AG08395 (cell line): ENCODE results near the gene MED16.

Experiments used
- DNase-seq: peaks from one replicate; pipeline ENCODE4 v3.0.0; 2012; ENCODE audit warnings: mixed read lengths, low spot score

MED16 gene, protein sequence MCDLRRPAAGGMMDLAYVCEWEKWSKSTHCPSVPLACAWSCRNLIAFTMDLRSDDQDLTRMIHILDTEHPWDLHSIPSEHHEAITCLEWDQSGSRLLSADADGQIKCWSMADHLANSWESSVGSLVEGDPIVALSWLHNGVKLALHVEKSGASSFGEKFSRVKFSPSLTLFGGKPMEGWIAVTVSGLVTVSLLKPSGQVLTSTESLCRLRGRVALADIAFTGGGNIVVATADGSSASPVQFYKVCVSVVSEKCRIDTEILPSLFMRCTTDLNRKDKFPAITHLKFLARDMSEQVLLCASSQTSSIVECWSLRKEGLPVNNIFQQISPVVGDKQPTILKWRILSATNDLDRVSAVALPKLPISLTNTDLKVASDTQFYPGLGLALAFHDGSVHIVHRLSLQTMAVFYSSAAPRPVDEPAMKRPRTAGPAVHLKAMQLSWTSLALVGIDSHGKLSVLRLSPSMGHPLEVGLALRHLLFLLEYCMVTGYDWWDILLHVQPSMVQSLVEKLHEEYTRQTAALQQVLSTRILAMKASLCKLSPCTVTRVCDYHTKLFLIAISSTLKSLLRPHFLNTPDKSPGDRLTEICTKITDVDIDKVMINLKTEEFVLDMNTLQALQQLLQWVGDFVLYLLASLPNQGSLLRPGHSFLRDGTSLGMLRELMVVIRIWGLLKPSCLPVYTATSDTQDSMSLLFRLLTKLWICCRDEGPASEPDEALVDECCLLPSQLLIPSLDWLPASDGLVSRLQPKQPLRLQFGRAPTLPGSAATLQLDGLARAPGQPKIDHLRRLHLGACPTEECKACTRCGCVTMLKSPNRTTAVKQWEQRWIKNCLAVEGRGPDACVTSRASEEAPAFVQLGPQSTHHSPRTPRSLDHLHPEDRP

DNA sequence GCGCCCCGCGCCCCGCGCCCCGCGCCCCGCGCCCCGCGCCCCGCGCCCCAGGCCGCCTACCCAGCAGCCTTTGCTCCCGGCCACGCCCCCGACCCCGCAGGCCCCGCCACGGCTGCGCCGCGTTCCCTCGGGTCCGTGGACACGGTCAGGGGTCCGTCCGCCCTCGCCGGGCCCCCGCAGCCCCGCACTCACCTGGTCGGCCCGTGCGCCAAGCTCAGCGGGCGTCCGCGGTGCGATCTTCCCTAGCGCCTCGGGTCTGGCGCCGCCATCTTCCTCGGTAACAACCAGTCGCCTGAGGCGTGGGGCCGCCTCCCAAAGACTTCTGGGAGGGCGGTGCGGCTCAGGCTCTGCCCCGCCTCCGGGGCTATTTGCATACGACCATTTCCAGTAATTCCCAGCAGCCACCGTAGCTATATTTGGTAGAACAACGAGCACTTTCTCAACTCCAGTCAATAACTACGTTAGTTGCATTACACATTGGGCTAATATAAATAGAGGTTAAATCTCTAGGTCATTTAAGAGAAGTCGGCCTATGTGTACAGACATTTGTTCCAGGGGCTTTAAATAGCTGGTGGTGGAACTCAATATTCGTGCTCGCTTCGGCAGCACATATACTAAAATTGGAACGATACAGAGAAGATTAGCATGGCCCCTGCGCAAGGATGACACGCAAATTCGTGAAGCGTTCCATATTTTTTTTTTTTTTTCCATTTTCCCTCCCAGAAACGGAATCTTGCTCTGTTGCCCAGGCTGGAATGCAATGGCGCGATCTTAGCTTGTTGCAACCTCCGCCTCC is at the start of gene MED16, which contains the start of gene RNU6-9:
TSS of gene MED16 (minus strand) at position 294 of the 796 bp plus-strand sequence. CDS start 2,056 bp downstream, outside the sequence.
TSS of gene RNU6-9 (plus strand) at position 591 of the 796 bp plus-strand sequence.
- peak; percentile 98 for DNase-seq

DNA sequence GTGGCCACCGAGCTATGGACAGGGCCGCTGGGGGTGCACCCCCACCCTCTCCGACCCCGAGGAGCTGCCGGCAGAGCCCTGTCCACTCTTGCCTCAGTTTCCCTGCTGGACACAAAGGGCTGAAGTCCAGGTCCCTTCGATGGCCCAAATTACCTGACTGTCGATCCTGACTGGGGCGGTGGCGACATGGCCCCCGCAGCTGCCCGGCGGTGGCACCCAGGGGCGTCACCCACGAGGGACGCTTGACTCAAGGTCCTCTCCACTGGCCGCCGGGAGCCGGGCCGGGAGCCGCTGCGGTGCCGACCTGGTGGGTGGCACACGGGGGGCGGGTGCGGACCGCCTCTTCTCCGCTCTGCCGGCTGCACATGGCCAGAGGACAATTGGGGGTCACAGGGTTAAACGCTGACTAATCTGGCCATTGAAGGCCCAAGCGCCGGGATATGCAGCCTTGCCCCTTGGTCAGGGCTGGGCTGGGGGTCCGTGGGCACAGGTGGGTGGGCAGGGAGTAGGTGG is 49.2 kb upstream of the MED16 start:
- no peak for DNase-seq

DNA sequence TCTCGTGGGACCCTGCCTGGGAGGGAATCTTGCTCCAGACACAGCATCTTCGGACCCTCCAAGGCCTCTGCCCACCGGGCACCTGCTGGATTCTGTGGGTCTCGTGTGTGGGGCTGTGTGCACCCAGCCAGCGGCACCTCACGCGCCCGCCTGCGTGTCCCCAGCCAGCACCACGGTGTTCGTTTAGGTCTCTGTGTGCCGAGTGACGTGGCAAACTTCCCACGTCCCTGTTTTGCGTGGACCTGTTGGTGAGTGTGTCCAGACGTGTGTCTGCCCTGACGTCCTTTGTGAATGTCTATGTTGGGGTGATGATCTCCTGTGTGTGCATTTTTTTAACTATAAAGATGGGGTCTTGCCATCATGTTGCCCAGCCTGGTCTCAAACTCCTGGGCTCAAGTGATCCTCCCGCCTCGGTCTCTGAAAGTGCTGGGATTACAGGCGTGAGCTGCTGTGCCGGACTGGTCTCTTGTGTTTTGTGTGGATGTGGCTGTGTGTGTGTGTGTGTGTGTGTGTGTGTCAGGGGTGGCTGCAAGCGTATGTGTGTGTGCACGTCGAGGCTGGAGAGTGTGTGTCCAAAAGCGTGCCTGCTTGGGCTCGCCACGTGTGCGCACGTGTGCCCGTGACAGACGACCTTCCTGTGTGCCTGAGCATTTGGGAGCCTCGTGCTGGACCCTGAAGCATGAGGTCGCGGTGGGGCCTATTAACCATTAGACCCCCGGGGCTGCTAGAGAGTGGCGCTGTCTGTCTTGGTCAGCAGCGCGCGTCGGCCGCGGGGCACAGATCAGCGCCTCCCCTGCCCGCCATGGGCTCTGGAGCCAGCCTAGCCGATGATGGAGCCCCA is 48.5 kb upstream of the MED16 start:
- no peak for DNase-seq

DNA sequence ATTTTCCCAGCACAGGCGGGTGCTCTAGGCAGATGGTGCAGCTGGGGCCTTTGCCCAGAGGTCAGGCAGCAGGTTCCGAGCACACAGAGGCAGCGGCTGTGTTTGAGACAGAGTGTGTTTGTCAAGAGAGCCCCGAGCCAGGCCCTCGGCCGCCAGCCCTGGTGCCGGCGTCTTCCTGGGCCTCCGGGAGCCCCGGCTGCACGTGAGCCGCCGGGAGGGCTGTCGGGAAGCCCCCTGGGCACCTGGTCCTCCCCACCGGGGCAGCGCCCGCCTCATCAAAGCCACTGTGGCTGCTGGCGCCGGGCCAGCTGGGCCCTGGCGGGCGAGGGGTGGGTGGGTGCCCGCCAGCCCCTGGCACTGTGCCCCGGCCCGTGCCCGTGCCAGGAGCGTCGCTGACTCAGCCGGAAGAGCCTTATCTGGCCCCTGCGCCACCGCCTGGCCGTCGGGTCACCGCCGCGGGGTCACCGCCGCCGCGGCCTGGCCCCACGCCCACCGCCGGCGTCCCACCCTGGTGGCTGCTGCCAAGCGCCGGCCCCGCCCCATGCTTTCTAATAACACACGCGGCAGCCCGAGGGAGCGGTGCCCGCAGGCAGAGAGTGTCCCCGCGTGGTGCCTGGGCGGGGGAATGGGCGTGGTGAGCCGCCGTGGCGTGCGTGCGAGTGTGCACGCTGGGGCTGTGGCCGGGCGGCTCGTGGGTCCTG is 47.8 kb upstream of the MED16 start:
- DNase-seq, result peak; percentile 48

DNA sequence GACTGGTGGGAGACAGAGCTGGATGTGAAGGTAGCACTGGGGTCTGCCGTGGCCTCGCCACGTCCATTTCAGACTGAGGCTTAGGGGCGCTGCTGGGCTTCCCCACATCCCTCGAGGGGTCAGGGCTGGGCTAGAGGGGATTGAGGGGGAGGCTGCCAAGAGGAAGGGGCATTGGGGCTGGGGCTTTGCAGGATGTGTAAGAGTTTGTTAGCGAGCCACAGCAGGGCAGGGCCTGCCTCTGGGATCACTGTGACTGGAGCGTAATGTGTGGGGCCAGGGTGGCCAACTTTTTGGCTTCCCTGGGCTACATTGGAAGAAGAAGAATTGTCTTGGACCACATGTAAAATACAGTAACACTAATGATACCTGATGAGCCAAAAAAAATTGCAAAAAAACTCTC is 46.9 kb upstream of the MED16 start:
- DNase-seq, result no peak

DNA sequence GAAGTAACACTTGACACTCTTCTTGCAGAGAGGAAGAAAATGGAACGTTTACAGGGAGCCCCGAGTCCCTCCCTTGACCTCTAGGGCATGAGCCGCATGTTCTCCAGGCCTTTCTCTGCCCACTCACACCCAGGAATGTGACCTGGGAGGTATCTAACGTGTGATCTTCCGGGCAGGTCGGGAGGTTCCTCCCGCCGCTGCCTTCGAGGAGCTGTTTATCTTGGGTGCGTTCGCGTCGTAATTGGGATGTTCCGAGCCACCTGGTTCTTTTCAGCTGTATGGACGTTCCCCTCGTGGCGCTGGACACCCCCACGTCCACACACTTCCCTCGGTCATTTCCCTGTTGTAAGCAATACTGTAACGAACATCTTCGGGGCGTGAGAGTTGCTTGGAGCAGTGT is 46.5 kb upstream of the MED16 start:
- DNase-seq, result no peak

DNA sequence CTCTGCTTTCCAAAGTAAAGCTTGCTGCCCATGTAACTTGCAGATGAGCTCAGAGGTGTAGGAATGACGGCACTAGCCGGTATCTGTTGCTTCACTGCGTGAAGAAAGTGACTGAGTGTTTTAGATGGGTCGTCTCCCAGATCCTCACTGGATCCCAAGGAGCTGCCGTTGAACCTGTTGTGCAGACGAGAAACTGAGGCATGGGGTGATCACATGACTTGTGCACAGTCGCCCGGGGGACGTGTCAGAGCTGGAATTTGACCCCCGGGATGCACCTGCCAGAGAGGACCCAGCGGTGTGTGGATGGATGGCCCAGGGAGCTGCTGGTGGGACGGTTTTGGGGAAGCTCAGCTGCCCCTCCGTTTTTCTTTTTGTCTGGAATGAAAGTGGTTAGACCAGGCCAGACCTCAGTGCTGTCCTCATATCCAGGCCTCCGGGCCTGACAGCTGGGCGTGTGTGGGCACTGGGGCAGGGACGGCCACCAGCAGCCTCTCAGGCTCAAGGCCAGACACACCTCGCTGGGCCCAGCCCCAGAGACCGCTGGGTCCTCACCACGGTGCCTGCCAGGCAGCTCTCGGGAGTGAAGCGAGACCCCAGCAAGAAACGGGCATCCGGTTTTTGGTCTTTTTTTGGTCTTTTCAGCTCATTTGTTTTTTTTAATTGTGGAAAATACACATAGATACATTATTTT is 45.4 kb upstream of the MED16 start:
- no peak for DNase-seq

DNA sequence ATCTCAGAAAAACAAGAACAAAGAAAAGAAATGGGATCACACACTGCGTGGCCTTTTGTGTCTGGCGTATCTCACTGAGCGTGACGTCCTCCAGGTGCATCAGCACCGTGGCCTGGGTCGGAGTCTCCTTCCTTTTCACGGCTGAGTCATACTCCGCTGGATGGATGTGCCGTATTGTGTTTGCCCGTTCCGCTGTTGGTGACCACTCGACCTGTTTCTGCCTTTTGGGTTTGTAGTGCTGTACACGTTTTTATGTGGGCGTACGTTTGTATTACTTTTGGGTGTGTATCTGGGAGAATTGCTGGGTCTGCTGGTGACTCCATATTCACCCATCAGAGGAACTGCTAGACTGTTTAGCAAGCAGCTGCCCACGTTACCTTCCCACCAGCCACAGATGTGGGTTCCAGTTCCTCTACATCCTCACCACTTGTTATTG is 44.3 kb upstream of the MED16 start:
- DNase-seq, result no peak

DNA sequence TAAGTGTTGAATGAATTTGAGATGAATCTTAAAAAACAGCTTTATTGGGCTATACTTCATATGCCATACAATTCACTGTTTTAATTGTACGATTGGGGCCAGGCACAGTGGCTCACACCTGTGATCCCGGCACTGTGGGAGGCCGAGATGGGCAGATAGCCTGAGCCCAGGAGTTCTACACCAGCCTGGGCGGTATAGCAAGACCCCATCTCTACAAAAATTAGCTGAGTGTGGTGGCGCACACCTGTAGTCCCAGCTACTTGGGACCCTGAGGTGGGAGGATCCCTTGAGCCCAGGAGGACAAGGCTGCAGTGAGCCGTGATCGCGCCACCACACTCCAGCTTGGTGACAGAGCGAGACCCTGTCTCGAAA is 43.2 kb upstream of the MED16 start:
- DNase-seq, result no peak

DNA sequence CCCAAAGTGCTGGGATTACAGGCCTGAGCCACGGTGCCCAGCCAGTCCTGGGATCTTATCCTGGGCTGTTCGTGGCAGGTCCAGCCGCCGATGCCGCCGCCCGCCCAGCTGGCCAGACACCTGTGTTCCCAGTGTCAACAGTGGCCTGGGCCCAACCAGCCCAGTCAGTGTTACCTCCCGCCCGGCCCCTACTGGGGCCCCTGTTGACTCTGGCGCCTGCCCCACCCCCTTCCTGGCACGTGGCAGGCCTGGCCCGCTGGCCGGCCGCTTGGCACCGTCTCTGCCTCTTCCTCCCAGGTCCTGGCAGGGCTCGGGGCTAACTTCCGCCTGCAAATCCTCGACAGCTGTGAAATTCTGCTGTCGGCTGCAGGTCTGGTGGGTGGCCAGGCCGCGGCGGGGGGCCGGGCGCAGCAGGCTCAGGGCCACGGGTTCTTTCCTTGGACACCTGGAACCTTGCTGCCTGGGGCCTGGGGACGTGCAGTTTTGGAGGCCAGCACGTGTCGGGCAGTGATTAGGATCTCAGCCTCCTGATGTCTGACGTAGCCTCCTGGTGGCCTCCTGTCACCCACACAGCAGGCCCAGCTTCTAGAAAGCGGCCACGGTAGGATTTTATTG is 42.0 kb upstream of the MED16 start:
- DNase-seq, result peak; percentile 63

DNA sequence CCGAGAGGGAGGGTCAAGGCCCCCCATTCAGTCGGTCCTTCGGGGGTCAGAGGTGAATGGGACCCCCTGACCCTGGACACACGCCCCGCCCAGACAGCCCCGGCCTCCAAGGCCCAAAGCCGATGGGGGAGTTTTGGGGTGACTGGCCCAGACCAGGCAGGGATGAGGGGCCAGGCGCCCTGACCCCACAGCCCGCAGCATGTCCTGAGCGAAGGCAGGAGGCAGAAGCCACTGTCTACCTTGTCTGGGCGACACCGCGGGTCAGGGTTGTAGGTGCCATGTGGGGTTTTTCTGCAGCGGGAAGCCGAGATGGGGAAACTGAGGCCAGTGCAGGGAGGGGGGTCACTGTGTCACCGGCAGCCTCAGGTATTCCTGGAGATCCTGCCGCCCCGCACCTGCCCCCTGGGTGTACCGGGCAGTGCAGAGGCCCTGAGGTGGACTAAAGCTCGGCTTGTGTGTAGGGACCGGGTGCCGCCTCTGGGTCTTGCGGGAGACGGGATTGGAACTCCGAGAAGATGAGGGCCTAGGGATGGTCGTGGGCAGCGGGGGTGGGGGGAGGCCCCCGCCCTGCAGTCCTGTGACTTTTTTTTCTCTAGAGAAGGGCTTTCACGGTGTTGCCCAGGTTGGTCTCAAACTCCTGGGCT is 41.3 kb upstream of the MED16 start:
- no peak for DNase-seq

DNA sequence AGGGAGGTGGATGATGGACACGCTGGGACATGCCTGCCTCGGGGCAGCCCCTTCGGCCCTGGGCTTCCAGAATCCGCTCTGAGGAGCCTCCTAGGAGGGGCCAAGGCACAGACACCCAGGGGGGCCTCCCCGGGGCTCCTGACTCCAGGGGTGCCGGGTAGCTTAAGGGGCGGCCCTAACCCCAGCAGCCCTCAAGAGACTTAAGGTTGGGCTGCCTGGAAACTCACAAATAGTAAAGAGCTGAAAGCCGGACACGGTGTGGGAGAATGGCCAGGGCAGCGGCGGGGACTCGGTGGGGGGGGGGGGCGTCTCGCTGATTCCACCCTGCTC is 40.5 kb upstream of the MED16 start:
- no peak for DNase-seq

DNA sequence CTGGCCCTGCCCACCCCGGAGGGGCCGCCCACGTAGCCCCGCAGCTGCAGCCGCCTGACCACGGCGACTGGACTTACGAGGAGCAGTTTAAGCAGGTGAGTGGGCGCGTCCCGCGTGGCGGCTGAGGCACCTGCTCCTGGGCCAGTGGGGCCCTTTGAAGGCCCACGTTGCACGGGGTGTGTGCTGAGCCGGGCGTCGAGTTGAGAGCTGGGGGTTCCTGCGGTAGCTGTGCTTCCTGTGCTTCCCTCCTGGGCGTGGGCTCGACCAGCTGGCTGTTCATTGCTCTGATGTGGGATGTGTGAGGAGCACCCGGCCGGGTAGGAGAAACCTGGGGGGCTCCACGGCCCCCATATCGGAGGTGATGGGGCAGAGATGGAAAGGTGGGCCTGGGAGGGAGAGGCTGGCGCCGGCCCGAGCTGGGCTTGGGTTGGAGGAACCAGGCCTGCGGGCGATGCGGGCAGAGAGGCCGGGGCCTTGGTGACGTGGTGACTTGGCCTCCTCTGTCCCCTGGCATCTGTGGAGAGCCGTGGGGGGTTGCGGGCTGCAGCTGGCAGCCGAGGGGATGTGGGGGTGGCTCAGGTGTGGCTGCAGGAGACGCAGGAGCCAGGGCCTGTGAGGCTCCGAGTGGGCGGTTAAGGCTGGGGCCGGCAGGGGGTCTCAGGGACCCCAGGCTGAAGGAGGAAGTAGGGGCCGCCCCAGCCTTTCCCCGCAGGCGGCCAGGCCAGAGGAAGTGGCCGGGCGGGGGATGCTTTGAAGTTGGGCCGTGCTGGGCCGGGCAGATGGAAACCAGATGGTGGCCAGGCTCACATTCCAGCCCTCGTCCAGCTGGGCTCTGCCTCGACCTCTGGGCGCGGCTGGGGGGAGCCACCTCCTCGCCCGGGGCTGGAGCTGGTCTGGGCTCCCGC is 39.9 kb upstream of the MED16 start:
- DNase-seq, result peak; percentile 94

DNA sequence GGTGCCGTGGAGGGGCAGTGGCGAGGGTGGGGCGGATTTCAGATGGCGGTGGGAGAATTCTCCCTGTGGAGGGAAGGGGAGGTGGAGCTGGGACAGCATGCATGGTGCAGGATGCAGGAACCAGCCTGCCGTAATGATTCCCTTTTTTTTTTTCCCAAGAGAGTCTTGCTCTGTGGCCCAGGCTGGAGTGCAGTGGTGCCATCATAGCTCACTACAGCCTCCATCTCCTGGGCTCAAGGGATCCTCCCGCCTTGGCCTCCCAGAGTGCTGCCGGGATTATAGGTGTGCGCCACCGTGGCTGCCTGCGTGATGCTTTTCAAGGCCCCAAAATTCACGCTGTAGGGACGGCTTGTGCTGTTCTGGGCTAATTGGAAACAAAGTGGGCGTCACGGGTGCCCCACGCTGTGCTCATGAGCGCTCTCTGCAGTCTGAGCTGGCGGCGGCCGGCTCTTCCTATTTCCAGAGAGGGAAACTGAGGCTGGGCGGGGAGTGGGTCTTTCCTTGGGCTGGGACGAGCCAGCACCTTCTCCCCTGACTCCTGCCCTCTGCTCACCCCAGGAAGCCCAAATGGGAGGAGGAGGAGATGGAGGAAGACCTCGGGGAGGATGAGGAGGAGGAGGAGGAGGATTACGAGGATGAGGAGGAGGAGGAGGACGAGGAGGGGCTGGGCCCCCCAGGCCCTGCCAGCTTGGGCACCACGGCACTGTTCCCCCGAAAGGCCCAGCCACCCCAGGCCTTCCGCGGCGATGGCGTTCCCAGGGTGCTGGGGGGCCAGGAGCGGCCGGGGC is 39.1 kb upstream of the MED16 start:
- no peak for DNase-seq

DNA sequence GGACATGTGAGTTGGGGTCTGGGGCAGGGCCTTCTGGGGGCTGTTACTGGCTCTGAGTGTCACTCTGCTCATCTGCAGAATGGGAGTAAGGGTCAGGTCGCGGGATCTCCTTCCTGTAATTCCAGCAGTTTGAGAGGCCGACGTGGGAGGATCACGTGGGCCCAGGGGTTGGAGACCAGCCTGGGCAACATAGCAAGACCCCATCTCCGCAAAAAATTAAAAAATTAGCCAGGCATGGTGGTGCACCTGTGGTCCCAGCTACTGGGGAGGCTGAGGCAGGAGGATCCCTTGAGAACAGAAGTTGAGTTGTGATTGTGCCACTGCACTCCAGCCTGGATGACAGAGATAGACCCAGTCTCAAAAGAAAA is 36.9 kb upstream of the MED16 start:
- DNase-seq, result no peak

DNA sequence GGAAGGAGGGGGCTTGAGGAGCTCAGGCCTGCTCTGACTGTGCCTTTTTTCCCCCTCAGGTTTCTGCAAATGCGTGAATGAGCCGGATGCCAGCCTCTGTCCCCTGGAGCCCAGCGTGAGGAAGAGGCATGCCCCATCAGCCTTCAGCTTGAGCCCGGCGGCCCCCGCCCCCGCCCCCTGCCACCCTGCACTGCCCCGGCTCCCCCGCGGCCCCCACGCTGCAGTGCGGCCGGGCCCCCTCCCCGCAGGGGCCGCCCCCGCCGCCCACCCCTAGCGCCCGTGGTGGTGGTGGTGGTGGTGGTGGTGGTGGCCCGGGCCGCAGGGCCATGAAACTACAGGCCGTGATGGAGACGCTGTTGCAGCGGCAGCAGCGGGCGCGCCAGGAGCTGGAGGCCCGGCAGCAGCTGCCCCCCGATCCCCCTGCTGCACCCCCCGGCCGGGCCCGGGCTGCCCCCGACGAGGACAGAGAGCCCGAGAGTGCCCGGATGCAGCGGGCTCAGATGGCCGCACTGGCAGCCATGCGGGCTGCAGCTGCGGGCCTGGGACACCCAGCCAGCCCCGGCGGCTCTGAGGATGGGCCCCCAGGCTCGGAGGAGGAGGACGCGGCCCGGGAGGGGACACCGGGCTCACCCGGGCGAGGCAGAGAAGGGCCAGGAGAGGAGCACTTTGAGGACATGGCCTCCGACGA is 36.4 kb upstream of the MED16 start:
- DNase-seq, result no peak
